ENCODE data around the gene SIRT3. TPM values are rescaled to one million over a fixed set of nuclear protein-coding genes. Genes with fewer than 3 reads are reported as not detected.

Gene SIRT3
- 10 to 100 TPM; 24.3 to 25.2 TPM for total RNA-seq

GRCh38 chr11:235997-236773, at the start of gene SIRT3:
SIRT3 (minus strand) TSS chr11:236342; CDS start chr11:236328, 14 bp downstream.
- DNase-seq (peak; percentile 84), ATAC-seq (ENCODE audit: low read depth) (peak; percentile 89)
- Mint-ChIP-seq H3K36me3 (peaks cover 6% of the 10 kb centered on the region), H3K4me3 (peak within 1 kb of the TSS; percentile 98), H3K9me3 (no peaks in the 10 kb centered on the region), H3K27ac (peak within 1 kb of the TSS; percentile 98), H3K4me1 (peaks cover 30% of the 10 kb centered on the region), H3K27me3 (no peaks in the 10 kb centered on the region)
- POLR2A ChIA-PET = interaction anchor here (1.1 to 5.2 kb wide), 7 partner anchors 15 to 212 kb away, joined by 3 to 44 read pairs (median 8); partner anchors contain the start of genes BET1L and RIC8A

- Mint-ChIP-seq H3K36me3 (peaks cover 59% of the 10 kb centered on the region), H3K4me3 (peak overlapping the region; percentile 90), H3K4me1 (peaks cover 34% of the 10 kb centered on the region), H3K27ac (peak overlapping the region; percentile 98), H3K9me3 (no peaks in the 10 kb centered on the region), H3K27me3 (no peaks in the 10 kb centered on the region)
- no peak for DNase-seq
- ATAC-seq (ENCODE audit: low read depth) = no peak
- POLR2A ChIA-PET = interaction anchor here (1.3 to 16.3 kb wide), 10 partner anchors 4 to 78 kb away, joined by 5 to 336 read pairs (median 57); partner anchors contain the start of genes BET1L, IFITM1, IFITM5 and NLRP6
Observed at GRCh38 chr11:285894-286220, 49.7 kb upstream of the SIRT3 start.

GRCh38 chr11:285021-285893, 49.1 kb upstream of the SIRT3 start:
- POLR2A ChIA-PET = interaction anchor here (1.1 to 16.3 kb wide), 11 partner anchors 5 to 78 kb away, joined by 3 to 336 read pairs (median 71); partner anchors contain the start of genes BET1L, IFITM1, IFITM5 and NLRP6
- Mint-ChIP-seq H3K9me3 (no peaks in the 10 kb centered on the region), H3K4me1 (peaks cover 31% of the 10 kb centered on the region), H3K27ac (peak overlapping the region; percentile 98), H3K36me3 (peaks cover 56% of the 10 kb centered on the region), H3K4me3 (peak overlapping the region; percentile 59), H3K27me3 (no peaks in the 10 kb centered on the region)
- DNase-seq (no peak), ATAC-seq (ENCODE audit: low read depth) (no peak)

- H3K27me3 Mint-ChIP-seq = no peaks in the 10 kb centered on the region
Observed at GRCh38 chr11:284105-285020, 48.2 kb upstream of the SIRT3 start.

GRCh38 chr11:283405-284104, 47.4 kb upstream of the SIRT3 start:
- ATAC-seq (ENCODE audit: low read depth) = no peak
- H3K27ac Mint-ChIP-seq = peak overlapping the region; percentile 95
- H3K9me3 Mint-ChIP-seq = no peaks in the 10 kb centered on the region
- DNase-seq = no peak
- H3K36me3 Mint-ChIP-seq = peaks cover 54% of the 10 kb centered on the region
- POLR2A ChIA-PET = interaction anchor here (0.7 to 16.3 kb wide), 16 partner anchors 4 to 86 kb away, joined by 3 to 336 read pairs (median 8); partner anchors contain the start of genes BET1L, IFITM1, IFITM2 and IFITM5
- H3K4me1 Mint-ChIP-seq = peaks cover 33% of the 10 kb centered on the region
- H3K4me3 Mint-ChIP-seq = peak overlapping the region; percentile 89
- H3K27me3 Mint-ChIP-seq = no peaks in the 10 kb centered on the region

More at GRCh38 chr11:284105-285020, 48.2 kb upstream of the SIRT3 start:
- Mint-ChIP-seq H3K27ac (peak overlapping the region; percentile 98), H3K4me1 (peaks cover 30% of the 10 kb centered on the region), H3K4me3 (peak overlapping the region; percentile 89), H3K9me3 (no peaks in the 10 kb centered on the region), H3K36me3 (peaks cover 51% of the 10 kb centered on the region)
- ATAC-seq (ENCODE audit: low read depth) (no peak), DNase-seq (peak; percentile 43)
- POLR2A ChIA-PET = interaction anchor here (0.9 to 16.3 kb wide), 14 partner anchors 5 to 77 kb away, joined by 3 to 336 read pairs (median 12); partner anchors contain the start of genes BET1L, IFITM1, IFITM2 and IFITM5

- Mint-ChIP-seq H3K4me1 (peaks cover 39% of the 10 kb centered on the region), H3K36me3 (peaks cover 54% of the 10 kb centered on the region), H3K9me3 (no peaks in the 10 kb centered on the region), H3K27ac (peak overlapping the region; percentile 95), H3K27me3 (no peaks in the 10 kb centered on the region), H3K4me3 (peak overlapping the region; percentile 89)
- ATAC-seq (ENCODE audit: low read depth) (no peak), DNase-seq (peak; percentile 51)
- POLR2A ChIA-PET = interaction anchor here (0.7 to 16.3 kb wide), 18 partner anchors 7 to 87 kb away, joined by 3 to 336 read pairs (median 6); partner anchors contain the start of genes BET1L, IFITM1, IFITM2 and IFITM5
Observed at GRCh38 chr11:282630-283360, 46.7 kb upstream of the SIRT3 start.

- peak; percentile 47 for DNase-seq
- Mint-ChIP-seq H3K4me3 (peak overlapping the region; percentile 89), H3K9me3 (peaks cover 1% of the 10 kb centered on the region), H3K36me3 (peaks cover 55% of the 10 kb centered on the region), H3K27ac (peak overlapping the region; percentile 95), H3K27me3 (no peaks in the 10 kb centered on the region), H3K4me1 (peaks cover 41% of the 10 kb centered on the region)
- no peak for ATAC-seq (ENCODE audit: low read depth)
- POLR2A ChIA-PET = interaction anchor here (0.8 to 16.3 kb wide), 15 partner anchors 8 to 75 kb away, joined by 3 to 336 read pairs (median 16); partner anchors contain the start of genes BET1L, IFITM1, IFITM2 and IFITM5
Observed at GRCh38 chr11:282171-282570, 46.0 kb upstream of the SIRT3 start.

- POLR2A ChIA-PET = interaction anchor here (0.6 to 16.3 kb wide), 17 partner anchors 8 to 82 kb away, joined by 3 to 336 read pairs (median 8); partner anchors contain the start of genes BET1L, IFITM1, IFITM2 and PGGHG
- peak overlapping the region; percentile 95 for H3K27ac Mint-ChIP-seq
- peaks cover 59% of the 10 kb centered on the region for H3K36me3 Mint-ChIP-seq
- no peaks in the 10 kb centered on the region for H3K27me3 Mint-ChIP-seq
- ATAC-seq (ENCODE audit: low read depth) (no peak), DNase-seq (no peak)
- peaks cover 5% of the 10 kb centered on the region for H3K9me3 Mint-ChIP-seq
- peak overlapping the region; percentile 89 for H3K4me3 Mint-ChIP-seq
- H3K4me1 Mint-ChIP-seq = peaks cover 38% of the 10 kb centered on the region
Observed at GRCh38 chr11:281486-282161, 45.5 kb upstream of the SIRT3 start.

- POLR2A ChIA-PET = interaction anchor here (0.6 to 16.3 kb wide), 19 partner anchors 9 to 136 kb away, joined by 3 to 336 read pairs (median 5); partner anchors contain the start of genes BET1L, IFITM1, IFITM2 and PGGHG
- peaks cover 66% of the 10 kb centered on the region for H3K36me3 Mint-ChIP-seq
- peak overlapping the region; percentile 95 for H3K27ac Mint-ChIP-seq
- ATAC-seq (ENCODE audit: low read depth) = peak; percentile 12
- H3K4me3 Mint-ChIP-seq = peak overlapping the region; percentile 89
- H3K27me3 Mint-ChIP-seq = no peaks in the 10 kb centered on the region
- DNase-seq = peak; percentile 73
- H3K9me3 Mint-ChIP-seq = peaks cover 9% of the 10 kb centered on the region
- H3K4me1 Mint-ChIP-seq = peaks cover 38% of the 10 kb centered on the region
Observed at GRCh38 chr11:280706-281485, 44.8 kb upstream of the SIRT3 start.
